ENCODE data around the gene KCNH8.

- TF ChIP-seq EZH2 (IDR thresholded peaks at IDR 0.05) (no peak), CTCF (IDR thresholded peaks at IDR 0.05) (no peak), EZH2phosphoT487 (IDR thresholded peaks at IDR 0.05) (no peak)
These were observed 271.8 kb downstream of the KCNH8 start for GRCh38 chr3:19420159-19420558.
